Tibial artery (tissue), 4 donors: ENCODE results near the gene TOMM7.
A peak's percentile ranks its signal among the peaks of the same experiment; 100 is the strongest.

Source experiments
- DNase-seq, 2 donors: peaks; one replicate each; pipeline ENCODE4 v3.0.0-alpha.2; 2019
- H3K27ac ChIP-seq, 2 donors: fragments of 200-600 bp; sonication (generic) in 1 of 2; 1 replicate in 1 of 2; 2 replicates in 1 of 2; pipeline ENCODE4 v1.5.1; 2018 to 2019; ENCODE audit warnings: mild to moderate bottlenecking in 1 of 2
- H3K27me3 ChIP-seq, 2 donors: fragments of 200-600 bp; sonication (generic) in 1 of 2; one replicate each; pipeline versions ENCODE4 v1.5.1 to v1.6.0; 2016 to 2019
- H3K36me3 ChIP-seq, 3 donors: fragments of 200-600 bp; sonication (generic) in 2 of 3; one replicate each; pipeline ENCODE4 v1.5.1; 2016 to 2019; ENCODE audit warnings: mild to moderate bottlenecking in 2 of 3
- H3K4me1 ChIP-seq, 4 donors: fragments of 200-600 bp; sonication (generic) in 2 of 4; 1 replicate in 3 of 4; 2 replicates in 1 of 4; pipeline ENCODE4 v1.5.1; 2016 to 2019
- H3K4me3 ChIP-seq, 2 donors: fragments of 200-600 bp; sonication (generic) in 1 of 2; 1 replicate in 1 of 2; 2 replicates in 1 of 2; pipeline ENCODE4 v1.5.1; 2018 to 2019; ENCODE audit warnings: mild to moderate bottlenecking in 2 of 2
- H3K9me3 ChIP-seq, 3 donors: fragments of 200-600 bp; sonication (generic) in 1 of 3; one replicate each; pipeline ENCODE4 v1.5.1; 2016 to 2019
- CTCF ChIP-seq, 2 experiments: fragments of 200-600 bp in 1 of 2; fragments of 450-650 bp in 1 of 2; IDR thresholded peaks; one replicate each; pipeline ENCODE4 v1.5.1; 2017 to 2019; ENCODE audit warnings: antibody characterized with exemption in 2 of 2, mild to moderate bottlenecking in 1 of 2, moderate library complexity in 1 of 2
- intact Hi-C: fragments of 100-400 bp; cut with DNase I; formaldehyde crosslinking; loops from one replicate; pipeline ENCODE4 v1.15.0; 2023; ENCODE audit warnings: low total_unique reads

Gene TOMM7

GRCh38 chr7:22867003-22867402, 44.4 kb upstream of the TOMM7 start:
- Histone ChIP-seq H3K9me3 (no peaks in the 10 kb centered on the region), H3K4me3 (no peak overlapping the region), H3K36me3 (peaks cover 0 to 4% (median 0%) of the 10 kb centered on the region in 3 donors), H3K4me1 (peaks cover 0 to 28% (median 6%) of the 10 kb centered on the region in 4 donors), H3K27me3 (no peaks in the 10 kb centered on the region), H3K27ac (peak overlapping the region in 1 of 2 donors; percentile 26)
- TF ChIP-seq CTCF (IDR thresholded peaks at IDR 0.05): no peak
- no peak for DNase-seq
- intact Hi-C loops: no loop called here

- Histone ChIP-seq H3K4me3 (no peak overlapping the region), H3K9me3 (no peaks in the 10 kb centered on the region), H3K4me1 (peaks cover 0 to 33% (median 6%) of the 10 kb centered on the region in 4 donors), H3K27me3 (no peaks in the 10 kb centered on the region), H3K27ac (peak overlapping the region in 1 of 2 donors; percentile 29), H3K36me3 (peaks cover 0 to 8% (median 0%) of the 10 kb centered on the region in 3 donors)
- intact Hi-C loops: no loop called here
- TF ChIP-seq CTCF (IDR thresholded peaks at IDR 0.05): no peak
- no peak for DNase-seq
Observed at GRCh38 chr7:22865602-22865960, 42.9 kb upstream of the TOMM7 start.

GRCh38 chr7:22864855-22865601, 42.4 kb upstream of the TOMM7 start:
- Histone ChIP-seq H3K36me3 (peaks cover 0 to 8% (median 0%) of the 10 kb centered on the region in 3 donors), H3K9me3 (no peaks in the 10 kb centered on the region), H3K27me3 (no peaks in the 10 kb centered on the region), H3K27ac (peak overlapping the region; percentile 29 to 33), H3K4me3 (no peak overlapping the region), H3K4me1 (peaks cover 0 to 39% (median 9%) of the 10 kb centered on the region in 4 donors)
- DNase-seq: no peak
- TF ChIP-seq CTCF (IDR thresholded peaks at IDR 0.05): no peak
- intact Hi-C loops: no loop called here

- H3K27me3 ChIP-seq: no peaks in the 10 kb centered on the region
- H3K36me3 ChIP-seq: peaks cover 0 to 5% (median 0%) of the 10 kb centered on the region in 3 donors
- H3K27ac ChIP-seq: no peak overlapping the region
- H3K9me3 ChIP-seq: no peaks in the 10 kb centered on the region
- peaks cover 0 to 46% (median 12%) of the 10 kb centered on the region in 4 donors for H3K4me1 ChIP-seq
- no peak for TF ChIP-seq CTCF (IDR thresholded peaks at IDR 0.05)
- intact Hi-C loops: no loop called here
- no peak for DNase-seq
- H3K4me3 ChIP-seq: no peak overlapping the region
Observed at GRCh38 chr7:22864301-22864700, 41.7 kb upstream of the TOMM7 start.

GRCh38 chr7:22863156-22863899, 40.7 kb upstream of the TOMM7 start:
- Histone ChIP-seq H3K9me3 (no peaks in the 10 kb centered on the region), H3K4me3 (no peak overlapping the region), H3K4me1 (peaks cover 0 to 56% (median 19%) of the 10 kb centered on the region in 4 donors), H3K27ac (no peak overlapping the region), H3K36me3 (peaks cover 0 to 4% (median 0%) of the 10 kb centered on the region in 3 donors), H3K27me3 (no peaks in the 10 kb centered on the region)
- intact Hi-C loops: no loop called here
- TF ChIP-seq CTCF (IDR thresholded peaks at IDR 0.05): no peak
- no peak for DNase-seq
